ENCODE results near the gene IGF2R. TPM values are rescaled to one million over a fixed set of nuclear protein-coding genes. Genes with fewer than 3 reads are reported as not detected.

IGF2R gene
- total and polyA plus RNA-seq, 2 of the 13 experiments (the other 11 are each of a cell fraction or from before 2014, with no cell fraction given) = 38.3 to 70.0 TPM

DNA sequence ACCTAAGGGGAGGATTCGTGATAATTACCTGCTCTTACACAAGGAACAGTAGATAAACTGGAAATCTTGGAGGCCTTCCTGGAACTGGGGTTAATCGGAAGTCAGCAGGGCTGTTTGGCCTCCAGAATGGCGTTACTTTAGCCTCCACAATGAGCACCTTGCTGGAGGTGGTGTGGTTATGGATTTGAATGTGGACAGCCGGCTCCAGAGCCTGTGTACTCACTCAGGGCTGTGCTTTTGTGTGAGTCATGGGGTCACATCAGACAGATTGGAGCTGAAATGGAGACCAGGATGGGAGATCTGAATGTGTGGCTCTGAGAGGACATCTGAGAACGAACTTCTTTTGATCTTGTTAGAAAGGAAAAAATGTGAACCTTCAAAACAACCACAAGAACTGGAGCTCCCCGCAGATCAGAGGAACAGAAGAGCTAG, 30.4 kb downstream of the IGF2R start (continued):
- TF ChIP-seq ZNF556 (CRISPR knock-in tag; IDR thresholded peaks at IDR 0.05; ENCODE audit: borderline replicate concordance) (no peak), REXO4 (CRISPR knock-in tag; IDR thresholded peaks at IDR 0.05; ENCODE audit: borderline replicate concordance) (no peak), PHF8 (CRISPR knock-in tag; IDR thresholded peaks at IDR 0.05) (no peak), SP4 (CRISPR knock-in tag; IDR thresholded peaks at IDR 0.05) (no peak), ZNF335 (CRISPR knock-in tag; IDR thresholded peaks at IDR 0.05) (no peak), TBX3 (IDR thresholded peaks at IDR 0.05; ENCODE audit: borderline replicate concordance) (no peak), PHF21A (CRISPR knock-in tag; IDR thresholded peaks at IDR 0.05) (no peak), THAP11 (CRISPR knock-in tag; IDR thresholded peaks at IDR 0.05) (no peak), SSRP1 (CRISPR knock-in tag; IDR thresholded peaks at IDR 0.05) (no peak), ZNF615 (CRISPR knock-in tag; IDR thresholded peaks at IDR 0.05; ENCODE audit: borderline replicate concordance) (no peak), POLR2AphosphoS2 (IDR thresholded peaks at IDR 0.05; ENCODE audit: low read depth, low read length) (no peak), HDAC1 (CRISPR knock-in tag; IDR thresholded peaks at IDR 0.05) (no peak), ZBTB42 (CRISPR knock-in tag; IDR thresholded peaks at IDR 0.05) (no peak), HNRNPL (IDR thresholded peaks at IDR 0.05; ENCODE audit: low read depth, low read length) (no peak), XBP1 (CRISPR knock-in tag; IDR thresholded peaks at IDR 0.05) (no peak), ZNF501 (CRISPR knock-in tag; IDR thresholded peaks at IDR 0.05) (no peak), HNF4A (CRISPR knock-in tag; IDR thresholded peaks at IDR 0.05) (no peak), NFIC (IDR thresholded peaks at IDR 0.05; ENCODE audit: low read length) (no peak)
- TF ChIP-seq, protein P1, sequence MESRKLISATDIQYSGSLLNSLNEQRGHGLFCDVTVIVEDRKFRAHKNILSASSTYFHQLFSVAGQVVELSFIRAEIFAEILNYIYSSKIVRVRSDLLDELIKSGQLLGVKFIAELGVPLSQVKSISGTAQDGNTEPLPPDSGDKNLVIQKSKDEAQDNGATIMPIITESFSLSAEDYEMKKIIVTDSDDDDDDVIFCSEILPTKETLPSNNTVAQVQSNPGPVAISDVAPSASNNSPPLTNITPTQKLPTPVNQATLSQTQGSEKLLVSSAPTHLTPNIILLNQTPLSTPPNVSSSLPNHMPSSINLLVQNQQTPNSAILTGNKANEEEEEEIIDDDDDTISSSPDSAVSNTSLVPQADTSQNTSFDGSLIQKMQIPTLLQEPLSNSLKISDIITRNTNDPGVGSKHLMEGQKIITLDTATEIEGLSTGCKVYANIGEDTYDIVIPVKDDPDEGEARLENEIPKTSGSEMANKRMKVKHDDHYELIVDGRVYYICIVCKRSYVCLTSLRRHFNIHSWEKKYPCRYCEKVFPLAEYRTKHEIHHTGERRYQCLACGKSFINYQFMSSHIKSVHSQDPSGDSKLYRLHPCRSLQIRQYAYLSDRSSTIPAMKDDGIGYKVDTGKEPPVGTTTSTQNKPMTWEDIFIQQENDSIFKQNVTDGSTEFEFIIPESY (CRISPR knock-in tag; IDR thresholded peaks at IDR 0.05) = 0 out of 2 replicates have a peak, but pooled peaks have one; percentile 25
- TF ChIP-seq, protein P2, sequence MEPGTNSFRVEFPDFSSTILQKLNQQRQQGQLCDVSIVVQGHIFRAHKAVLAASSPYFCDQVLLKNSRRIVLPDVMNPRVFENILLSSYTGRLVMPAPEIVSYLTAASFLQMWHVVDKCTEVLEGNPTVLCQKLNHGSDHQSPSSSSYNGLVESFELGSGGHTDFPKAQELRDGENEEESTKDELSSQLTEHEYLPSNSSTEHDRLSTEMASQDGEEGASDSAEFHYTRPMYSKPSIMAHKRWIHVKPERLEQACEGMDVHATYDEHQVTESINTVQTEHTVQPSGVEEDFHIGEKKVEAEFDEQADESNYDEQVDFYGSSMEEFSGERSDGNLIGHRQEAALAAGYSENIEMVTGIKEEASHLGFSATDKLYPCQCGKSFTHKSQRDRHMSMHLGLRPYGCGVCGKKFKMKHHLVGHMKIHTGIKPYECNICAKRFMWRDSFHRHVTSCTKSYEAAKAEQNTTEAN (CRISPR knock-in tag; conservative IDR thresholded peaks at IDR 0.05) = no peak
- TF ChIP-seq, protein P3, sequence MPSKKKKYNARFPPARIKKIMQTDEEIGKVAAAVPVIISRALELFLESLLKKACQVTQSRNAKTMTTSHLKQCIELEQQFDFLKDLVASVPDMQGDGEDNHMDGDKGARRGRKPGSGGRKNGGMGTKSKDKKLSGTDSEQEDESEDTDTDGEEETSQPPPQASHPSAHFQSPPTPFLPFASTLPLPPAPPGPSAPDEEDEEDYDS (CRISPR knock-in tag; IDR thresholded peaks at IDR 0.05) = no peak
- TF ChIP-seq, protein P4, sequence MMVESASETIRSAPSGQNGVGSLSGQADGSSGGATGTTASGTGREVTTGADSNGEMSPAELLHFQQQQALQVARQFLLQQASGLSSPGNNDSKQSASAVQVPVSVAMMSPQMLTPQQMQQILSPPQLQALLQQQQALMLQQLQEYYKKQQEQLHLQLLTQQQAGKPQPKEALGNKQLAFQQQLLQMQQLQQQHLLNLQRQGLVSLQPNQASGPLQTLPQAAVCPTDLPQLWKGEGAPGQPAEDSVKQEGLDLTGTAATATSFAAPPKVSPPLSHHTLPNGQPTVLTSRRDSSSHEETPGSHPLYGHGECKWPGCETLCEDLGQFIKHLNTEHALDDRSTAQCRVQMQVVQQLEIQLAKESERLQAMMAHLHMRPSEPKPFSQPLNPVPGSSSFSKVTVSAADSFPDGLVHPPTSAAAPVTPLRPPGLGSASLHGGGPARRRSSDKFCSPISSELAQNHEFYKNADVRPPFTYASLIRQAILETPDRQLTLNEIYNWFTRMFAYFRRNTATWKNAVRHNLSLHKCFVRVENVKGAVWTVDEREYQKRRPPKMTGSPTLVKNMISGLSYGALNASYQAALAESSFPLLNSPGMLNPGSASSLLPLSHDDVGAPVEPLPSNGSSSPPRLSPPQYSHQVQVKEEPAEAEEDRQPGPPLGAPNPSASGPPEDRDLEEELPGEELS (CRISPR knock-in tag; IDR thresholded peaks at IDR 0.05) = no peak
- TF ChIP-seq, protein P5, sequence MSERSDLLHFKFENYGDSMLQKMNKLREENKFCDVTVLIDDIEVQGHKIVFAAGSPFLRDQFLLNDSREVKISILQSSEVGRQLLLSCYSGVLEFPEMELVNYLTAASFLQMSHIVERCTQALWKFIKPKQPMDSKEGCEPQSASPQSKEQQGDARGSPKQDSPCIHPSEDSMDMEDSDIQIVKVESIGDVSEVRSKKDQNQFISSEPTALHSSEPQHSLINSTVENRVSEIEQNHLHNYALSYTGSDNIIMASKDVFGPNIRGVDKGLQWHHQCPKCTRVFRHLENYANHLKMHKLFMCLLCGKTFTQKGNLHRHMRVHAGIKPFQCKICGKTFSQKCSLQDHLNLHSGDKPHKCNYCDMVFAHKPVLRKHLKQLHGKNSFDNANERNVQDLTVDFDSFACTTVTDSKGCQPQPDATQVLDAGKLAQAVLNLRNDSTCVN (CRISPR knock-in tag; IDR thresholded peaks at IDR 0.05; ENCODE audit: borderline replicate concordance) = 0 out of 2 replicates have a peak, but pooled peaks have one; percentile 24
- TF ChIP-seq, protein P6, sequence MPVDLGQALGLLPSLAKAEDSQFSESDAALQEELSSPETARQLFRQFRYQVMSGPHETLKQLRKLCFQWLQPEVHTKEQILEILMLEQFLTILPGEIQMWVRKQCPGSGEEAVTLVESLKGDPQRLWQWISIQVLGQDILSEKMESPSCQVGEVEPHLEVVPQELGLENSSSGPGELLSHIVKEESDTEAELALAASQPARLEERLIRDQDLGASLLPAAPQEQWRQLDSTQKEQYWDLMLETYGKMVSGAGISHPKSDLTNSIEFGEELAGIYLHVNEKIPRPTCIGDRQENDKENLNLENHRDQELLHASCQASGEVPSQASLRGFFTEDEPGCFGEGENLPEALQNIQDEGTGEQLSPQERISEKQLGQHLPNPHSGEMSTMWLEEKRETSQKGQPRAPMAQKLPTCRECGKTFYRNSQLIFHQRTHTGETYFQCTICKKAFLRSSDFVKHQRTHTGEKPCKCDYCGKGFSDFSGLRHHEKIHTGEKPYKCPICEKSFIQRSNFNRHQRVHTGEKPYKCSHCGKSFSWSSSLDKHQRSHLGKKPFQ (CRISPR knock-in tag; IDR thresholded peaks at IDR 0.05; ENCODE audit: insufficient replicate concordance) = no peak

Data from HepG2 (cell line).